Activated CD4-positive, alpha-beta T cell treated with anti-CD3 and anti-CD28 coated beads, Interleukin-2, amount 50 U/mL, for 4 hours (primary cell): ENCODE results near the gene ZNF48.
"Not testable (repeated sequence)": the region's sequence is repeated elsewhere in the genome, so short reads cannot be mapped to it uniquely, and the experiment has no call there.

ENCODE experiments used
- DNase-seq, 2 experiments: peaks; one replicate each; pipeline ENCODE4 v3.0.0-alpha.2; 2020

Gene ZNF48

DNA sequence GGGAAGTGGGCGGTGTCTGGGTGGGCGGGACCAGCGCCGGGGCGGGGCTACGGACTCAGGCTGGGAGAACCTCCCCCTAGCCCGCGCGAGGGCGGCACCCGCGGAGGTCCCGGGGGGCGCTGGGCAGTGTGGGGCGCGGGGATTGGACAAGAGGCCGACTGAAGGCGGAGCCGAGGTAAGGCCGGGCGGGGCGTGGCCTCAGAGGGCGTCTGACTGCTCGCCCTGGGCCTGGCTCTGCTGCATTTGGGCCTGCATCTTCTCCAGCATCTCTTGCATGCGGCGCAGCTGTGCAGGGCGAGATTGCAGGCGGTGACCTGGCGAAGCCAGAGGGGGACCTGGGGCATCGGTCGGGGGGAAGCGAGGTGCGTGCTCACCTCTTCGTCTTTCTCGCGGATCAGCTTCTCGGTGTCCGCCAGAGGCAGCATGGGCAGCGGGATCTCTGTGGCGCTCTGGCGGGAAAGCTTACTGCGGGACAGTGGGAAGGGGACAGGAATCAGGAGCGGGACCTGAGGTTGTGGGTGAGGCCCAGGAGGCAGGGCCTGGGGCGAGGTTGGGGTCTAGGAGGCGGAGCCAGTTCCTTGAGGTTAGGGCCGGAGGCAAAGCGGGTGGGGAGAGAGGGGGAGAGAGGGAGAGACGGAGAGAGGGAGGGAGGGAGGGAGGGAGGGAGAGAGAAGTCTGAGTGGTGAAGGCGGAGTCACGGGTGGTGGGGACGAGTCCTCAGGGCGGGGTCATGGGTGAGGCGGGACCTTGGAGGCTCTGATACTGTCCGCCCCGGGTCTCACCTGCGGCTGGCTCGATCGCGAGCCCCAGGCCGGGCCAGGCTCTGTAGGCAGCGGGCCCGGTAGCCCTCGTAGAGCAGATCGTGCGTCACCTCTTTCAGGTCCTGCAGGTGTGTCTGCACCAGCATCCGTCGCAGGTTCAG is 16.7 kb upstream of the ZNF48 start:
- DNase-seq, result peak; percentile 98

DNA sequence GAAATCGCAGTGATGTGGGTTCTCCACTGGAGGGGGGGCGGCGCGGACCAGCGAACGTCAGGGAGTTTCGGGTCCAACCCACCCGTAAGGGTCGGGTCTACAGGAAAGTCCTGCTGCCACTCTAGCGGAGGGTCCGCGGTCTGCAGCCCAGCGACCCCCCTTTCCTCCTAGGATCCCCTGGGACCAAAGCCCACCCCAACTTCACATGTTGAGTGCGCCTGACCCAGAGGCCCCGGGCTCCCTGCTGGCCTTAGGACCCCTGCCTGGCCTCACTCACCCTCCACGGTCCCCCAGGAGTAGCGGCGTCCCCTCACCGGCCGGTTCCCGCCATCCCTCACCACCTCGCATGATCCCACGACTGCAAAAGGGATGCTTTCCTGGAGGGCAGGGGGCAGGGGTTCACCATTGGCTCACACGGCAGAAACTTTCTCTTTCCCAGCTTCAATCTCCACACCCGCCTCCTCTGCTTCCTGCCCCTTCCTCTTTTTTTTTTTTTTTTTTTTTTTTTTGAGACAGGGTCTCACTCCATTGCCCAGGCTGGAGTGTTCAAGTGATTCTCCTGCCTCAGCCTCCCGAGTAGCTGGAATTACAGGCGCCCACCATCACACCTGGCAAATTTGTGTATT is 15.9 kb upstream of the ZNF48 start:
- no peak for DNase-seq

DNA sequence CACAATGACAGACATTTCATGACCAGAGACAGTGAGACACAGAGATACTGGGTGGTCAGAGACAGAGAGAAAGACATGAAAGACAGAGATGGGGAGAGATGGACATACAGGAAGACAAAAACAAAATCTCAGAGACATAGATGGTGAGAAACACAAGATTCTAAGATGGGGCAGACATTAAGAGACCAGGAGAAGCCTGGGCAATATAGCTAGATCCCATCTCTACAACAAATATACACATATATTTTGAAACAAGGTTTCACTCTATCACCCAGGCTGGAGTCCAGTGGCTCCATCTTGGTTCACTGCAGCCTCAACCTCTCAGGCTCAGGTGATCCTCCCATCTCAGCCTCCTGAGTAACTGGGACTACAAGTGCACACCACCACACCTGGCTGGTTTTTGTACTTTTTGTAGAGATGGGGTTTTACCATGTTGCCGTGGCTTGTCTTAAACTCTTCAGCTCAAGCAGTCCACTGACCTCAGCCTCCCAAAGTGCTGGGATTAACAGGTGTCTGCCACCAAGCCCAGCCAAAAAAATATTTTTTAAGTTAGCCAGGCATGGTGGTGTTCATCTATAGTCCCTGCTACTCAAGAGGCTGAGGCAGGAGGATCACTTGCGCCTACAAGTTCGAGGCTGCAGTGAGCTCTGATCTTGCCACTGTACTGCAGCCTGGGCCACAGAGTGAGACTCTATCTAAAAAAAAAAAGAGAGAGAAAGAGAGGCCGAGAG is 15.0 kb upstream of the ZNF48 start:
- no peak for DNase-seq

DNA sequence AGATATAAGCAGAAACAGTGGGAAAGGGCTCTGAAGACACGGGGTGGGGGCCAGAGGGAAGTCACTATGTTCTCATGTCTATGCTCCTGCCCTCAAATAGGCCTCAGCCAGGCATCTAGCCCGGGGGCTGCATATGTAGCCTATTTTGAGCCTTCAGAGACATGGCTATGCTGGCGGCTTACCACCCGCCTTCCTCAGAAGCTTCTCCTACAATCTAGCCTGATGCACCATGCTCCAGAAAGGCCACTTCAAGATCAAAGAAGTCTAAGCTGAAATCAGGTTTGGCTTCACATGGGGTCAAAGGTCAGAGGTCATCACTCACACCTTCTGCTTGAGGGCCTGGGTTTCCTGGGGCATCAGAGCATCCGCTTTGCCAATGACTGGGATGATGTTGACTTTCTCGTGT is 14.4 kb upstream of the ZNF48 start:
- DNase-seq, result no peak

DNA sequence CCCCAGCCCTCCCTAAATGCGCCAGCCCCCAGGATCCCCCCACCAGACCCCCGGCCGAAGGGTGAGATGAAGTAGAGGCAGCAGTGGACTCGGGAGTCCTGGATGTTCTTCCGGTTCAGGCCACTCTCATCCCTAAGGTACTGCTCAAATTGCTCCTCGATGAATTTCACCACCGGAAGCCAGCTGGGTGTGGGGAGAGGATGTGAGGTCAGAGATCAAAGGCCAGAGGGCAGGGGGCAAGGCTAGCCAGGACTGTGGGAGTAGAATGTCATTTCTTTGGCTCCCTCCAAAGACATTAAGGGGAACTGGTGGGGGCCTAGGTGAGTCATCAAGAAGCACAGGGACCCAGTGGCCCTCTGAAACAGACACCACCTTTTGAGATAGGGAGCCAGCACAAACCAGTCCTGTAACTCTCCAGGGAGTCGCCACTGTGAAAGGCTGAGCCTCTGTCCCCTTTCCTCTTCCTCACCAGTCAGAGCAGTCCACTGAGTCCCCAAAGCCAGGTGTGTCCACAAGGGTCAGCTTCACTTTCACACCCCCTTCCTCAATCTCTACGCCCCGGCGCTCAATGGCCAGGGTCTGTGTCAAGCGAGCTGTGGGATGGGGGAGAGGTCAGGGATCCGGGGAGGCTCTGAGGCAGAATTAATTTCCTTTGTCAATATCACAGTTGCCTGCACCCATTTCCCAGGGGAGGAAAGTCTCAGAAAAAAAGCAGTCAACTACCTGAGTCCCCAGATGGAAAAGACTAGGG is 13.8 kb upstream of the ZNF48 start:
- DNase-seq, result peak in 1 of 2 experiments; percentile 34

DNA sequence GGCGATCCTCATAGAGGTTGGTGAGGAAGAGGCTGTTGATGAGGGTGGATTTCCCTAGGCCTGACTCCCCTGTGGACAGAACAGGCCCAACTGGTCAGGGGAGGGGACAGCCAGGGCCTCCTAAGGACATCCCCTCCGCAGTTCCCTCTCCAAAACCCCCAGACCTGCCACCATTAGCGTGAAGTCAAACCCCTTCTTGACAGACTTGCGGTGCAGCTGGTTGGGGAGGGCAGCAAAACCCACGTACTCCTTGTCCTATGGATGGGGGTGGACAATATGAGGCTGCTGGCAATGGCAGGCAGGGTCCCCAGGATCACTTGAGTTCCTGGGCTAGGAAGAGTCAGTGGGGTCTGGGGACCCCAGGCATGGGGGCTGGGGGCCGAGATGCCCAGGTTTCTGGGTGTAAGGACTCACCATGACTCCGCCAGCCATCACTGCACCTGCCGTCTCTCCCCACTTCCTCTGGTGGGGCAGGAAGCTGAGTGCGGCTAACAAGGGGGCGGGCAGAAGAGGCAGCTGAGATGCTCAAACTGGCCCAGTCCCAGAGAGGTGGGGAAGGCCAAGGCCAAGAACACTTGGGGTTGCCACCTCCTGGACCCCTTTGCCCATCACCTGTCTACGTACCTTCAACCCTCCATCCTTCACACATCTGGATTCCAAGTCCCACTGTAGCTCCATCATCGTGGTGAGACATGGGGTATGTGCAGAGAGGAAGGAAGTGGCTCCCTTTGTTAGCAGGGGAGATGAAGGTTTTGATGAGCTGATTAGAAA is 12.9 kb upstream of the ZNF48 start, which contains the start of gene SEPTIN1:
Gene SEPTIN1, minus strand, starts transcription at position 451 of the 771 bp plus-strand sequence. Its CDS starts 19 bp downstream, at position 432.
- peak; percentile 67 for DNase-seq

DNA sequence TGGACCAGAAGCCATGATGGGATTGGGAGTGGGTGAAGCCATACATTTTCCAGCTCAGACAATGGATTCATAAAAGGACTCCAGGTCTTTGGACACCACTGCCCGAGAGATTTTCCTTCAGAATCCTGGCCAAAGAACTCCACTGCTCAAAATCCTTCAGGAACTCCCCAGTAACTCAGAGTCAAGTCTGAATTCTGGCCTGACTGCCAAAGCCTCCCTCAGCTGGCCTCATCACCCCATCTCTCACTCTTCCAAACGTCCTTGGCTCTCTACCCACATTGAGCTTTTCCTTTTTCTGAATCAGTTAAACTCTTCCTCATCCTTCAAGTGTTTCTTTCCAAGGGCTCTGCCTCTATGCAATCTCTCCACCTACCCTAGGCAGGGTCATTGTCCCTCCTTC is 11.7 kb upstream of the ZNF48 start:
- no peak for DNase-seq

DNA sequence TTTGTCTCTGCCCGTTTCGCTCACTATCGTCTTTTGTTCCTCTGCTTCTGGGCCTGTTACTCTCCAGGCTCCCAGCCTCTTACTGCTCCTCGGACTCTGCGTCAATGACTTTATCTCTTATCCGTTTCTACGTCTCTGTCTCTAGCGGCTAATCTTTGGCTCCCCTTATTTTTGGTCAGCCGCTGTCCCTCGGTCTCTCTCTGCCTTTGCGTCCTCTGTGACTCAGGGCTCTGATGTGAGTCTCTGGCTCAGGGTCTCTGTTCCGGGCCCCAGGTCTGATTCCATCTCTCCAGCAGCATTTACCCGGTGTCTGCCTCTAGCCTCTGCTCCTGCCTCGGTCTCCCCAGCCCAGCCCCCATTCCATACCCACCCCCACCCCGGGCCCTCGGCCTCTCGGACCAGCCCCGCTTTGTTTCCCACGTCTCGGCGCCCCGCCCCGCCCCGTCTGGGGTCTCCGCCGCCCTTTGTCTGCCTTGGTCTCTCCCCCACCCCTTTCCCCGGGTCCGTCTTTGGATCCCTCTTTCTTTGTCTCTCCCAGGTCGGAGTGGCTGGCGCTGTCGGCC is 547 bp upstream of the ZNF48 start:
- DNase-seq, result no peak

DNA sequence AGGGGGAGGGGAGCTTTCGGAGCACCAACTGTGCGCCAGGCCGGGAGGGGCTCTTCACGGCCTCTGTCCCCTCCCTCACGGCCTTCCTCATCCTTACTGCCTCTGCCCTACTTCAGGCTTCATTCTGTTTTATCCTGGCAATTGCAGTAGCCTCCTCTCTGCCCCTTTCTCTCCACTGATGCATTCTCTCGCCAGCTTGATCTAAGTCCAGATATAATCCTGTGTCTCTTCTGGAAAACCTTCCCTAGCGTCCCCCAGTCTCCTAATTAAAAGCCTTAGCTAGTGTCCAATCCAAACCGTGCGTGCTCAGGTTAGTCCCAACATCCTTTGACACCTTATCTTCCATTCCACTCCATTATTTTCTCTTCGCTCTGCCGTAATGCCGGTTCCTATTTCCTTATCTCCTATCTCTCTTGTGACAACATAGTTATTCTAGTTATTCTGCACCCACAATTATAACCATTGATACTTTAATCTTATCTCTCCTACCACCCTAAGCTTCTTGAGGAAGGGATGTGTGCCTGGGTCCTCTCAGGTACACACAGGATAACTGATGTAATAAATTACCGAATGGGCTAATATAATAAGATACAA is 869 bp downstream of the ZNF48 start:
- DNase-seq, result no peak

DNA sequence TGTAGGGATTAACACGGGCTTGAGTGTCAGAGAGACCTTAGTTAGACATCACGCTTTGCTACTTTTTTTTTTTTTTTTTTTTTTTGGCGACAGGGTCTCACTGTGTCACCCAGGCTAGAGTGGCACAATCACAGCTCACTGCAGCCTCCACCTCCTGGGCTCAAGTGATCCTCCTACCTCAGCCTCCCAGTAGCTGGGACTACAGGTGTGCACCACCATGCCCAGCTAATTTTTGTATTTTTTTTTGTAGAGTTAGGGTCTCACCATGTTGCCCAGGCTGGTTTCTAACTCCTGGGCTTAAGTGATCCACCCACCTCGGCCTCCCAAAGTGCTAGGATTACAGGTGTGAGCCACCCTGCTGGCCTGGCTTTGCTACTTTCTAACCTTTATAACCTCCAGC is 1.4 kb downstream of the ZNF48 start:
- DNase-seq, result not testable (repeated sequence)

DNA sequence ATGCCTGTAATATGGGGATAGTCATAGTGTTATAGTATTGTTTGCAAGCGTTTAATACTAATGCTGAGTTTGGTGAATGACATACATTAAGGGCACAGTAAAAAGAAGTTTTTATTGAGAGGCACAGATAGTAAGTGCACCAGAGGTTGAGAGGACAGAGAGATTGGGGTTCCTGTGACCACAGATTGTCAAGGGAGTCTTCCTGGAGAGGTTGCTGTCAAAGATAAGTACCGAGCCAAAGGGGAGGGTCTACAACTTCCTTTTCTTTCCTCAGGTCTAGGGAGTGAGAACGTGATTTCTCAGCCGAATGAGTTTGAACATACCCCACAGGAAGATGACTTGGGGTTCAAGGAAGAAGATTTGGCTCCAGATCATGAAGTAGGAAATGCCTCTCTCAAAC is 1.8 kb downstream of the ZNF48 start:
- DNase-seq, result no peak

DNA sequence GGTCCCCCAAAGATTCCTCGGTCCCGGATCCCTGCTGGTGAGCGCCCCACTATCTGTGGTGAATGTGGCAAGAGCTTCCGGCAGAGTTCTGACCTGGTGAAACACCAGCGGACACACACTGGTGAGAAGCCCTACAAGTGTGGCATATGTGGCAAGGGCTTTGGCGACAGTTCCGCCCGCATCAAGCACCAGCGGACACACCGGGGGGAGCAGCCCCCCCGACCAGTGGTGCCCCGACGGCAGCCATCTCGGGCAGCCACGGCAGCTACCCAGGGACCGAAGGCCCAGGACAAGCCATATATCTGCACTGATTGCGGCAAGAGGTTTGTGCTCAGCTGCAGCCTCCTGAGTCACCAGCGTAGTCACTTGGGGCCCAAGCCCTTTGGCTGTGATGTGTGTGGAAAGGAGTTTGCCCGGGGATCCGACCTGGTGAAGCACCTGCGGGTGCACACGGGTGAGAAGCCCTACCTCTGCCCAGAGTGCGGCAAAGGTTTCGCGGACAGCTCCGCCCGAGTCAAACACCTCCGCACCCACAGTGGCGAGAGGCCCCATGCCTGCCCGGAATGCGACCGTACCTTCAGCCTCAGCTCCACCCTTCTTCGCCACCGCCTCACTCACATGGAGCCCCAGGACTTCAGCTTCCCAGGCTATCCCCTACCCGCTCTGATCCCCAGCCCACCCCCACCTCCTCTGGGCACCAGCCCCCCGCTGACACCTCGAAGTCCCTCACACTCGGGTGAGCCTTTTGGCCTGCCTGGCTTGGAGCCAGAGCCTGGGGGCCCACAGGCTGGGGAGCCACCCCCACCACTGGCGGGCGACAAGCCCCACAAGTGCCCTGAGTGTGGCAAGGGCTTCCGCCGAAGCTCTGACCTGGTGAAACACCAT is 2.8 kb downstream of the ZNF48 start:
- no peak for DNase-seq

DNA sequence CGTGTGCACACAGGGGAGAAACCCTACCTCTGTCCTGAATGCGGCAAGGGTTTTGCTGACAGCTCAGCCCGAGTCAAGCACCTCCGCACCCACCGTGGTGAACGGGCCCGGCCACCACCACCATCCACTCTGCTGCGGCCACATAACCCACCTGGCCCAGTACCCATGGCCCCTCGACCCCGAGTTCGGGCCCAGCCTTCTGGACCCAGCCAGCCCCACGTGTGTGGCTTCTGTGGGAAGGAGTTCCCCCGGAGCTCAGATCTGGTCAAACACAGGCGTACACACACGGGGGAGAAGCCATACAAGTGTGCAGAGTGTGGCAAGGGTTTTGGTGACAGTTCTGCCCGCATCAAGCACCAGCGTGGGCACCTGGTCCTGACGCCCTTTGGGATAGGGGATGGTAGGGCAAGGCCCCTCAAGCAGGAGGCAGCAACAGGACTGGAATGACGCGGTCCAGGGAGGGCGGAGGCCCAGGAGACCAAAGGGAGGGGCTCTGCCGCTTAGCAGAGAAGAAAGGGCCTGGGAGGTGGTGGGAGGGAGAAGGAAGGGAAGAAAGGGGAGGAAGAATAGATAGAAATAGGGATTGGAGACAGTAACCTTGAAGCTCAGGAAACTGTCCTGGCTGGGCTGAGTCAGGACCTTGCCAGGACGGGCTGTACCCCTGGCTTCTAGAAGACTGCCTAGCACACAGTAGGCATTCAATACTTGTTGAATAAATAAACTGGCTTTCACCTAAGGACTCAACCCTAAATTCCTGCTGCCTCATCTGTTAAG is 3.6 kb downstream of the ZNF48 start:
- DNase-seq, result no peak

DNA sequence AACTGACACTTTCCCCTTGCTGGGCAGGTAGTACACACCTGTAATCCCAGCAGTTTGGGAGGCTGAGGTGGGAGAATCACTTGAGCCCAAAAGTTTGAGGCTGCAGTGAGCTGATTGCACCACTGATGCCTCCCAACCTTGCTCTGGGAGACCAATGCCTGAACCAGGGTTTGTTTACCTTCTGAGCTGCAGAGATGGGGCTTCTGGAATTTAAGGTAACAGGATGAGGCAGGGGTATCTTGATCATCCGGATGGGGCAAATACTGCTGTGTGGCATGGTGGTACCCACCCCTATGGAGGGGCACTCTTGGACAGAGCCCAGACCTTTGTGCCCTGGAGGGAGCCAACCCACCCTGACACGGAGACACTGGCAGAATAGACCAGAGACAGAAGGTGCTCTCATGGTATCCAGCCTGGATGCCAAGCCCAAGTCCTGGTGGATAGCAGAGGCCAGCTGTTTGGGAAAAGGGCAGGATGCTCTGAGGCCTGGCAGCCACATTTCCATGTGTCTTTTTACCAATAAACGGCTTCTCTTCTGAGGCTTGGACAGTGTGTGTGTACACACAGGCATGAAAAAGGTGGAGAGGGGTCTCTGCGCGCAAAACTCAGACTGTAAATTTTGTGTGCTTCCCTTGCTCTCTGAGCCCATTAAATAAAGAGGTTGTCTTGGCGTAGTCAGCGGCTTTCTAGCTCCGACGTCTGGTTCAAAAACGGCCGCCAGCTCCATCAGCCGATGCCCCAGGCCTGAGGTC is 4.4 kb downstream of the ZNF48 start:
- DNase-seq, result no peak

DNA sequence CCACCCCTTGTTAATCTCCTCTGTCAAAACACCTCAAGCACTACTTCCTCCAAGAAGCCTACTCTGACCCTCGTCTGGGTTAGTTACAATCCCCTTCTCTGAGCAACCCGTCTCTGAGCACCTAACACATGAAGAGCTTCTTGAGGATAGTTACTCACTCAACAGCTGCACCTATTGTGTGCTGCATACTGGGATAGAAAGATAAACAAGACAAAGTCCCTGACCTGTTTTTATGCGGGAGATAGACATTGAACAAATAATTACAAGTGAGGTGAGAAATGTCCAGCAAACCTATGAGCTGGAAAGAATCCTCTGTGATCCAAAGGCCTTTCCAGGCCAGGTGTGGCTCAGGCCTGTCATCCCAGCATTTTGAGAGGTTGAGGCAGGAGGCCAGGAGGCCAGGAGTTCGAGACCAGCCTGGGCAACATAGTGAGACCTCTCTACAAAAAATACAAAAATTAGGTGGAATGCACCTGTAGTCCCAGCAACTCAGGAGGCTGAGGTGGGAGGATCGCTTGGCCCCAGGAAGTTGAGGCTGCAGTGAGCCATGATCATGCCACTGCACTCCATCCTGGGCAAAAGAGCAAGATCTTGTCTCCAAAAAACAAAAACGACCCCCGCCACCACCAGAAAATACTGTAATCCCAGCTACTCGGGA is 6.7 kb downstream of the ZNF48 start:
- no peak for DNase-seq

DNA sequence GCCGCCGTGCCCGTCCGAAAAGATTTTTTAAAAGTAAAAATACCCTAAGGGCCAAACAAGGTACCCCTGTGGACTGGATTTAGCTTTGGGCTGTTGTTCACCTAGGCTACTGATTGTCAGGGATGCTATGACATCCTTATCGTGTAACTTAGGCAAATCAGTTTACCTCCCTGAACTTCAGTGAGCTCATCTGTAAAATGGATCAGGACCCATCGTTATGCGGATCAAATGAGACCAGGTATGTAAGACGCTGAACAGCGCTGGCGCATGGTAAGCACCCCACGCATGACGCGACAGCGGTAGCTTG is 11.5 kb downstream of the ZNF48 start:
- no peak for DNase-seq

DNA sequence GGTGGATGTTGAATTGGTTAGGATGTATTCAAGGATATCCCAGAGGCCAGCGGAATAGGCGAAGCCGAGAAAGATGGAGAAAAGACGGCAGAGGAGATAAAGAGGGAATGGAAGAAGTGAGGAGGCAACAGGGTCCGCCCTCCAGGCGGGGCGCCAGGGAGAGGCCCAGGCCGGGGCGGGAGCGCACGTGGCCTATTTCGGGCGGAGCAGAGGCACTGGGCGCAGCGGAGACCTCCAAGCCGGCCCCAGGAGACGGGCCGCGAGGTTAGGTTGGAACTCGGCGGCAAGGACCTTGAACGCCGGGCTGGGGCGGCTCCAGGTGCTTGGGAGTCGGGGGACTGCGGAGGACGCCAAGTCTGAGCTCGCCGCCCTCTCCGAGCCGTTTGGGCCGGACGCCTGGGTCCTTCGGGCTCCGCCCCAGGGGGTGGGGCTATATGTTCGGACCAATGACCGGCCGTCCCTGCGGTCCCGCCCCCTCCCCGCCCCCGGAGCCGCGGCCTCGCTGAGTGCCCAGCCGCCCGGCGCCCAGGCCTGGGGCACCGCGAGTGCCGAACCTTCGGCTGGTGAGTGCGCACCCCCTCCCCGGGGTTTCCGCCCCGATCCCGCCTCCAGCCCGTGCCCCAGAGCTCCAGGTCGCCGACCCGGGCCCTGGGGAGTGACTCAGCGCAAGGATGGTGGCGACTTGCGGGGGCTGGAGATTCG is 12.0 kb downstream of the ZNF48 start, which contains the start of gene ZNF771:
Gene ZNF771, plus strand, starts transcription at position 505 of the 702 bp plus-strand sequence. CDS start 448 bp downstream, outside the sequence.
- DNase-seq, result peak; percentile 79 to 80
